NCI-H2196 (cell line): ENCODE measurements around the gene APOBEC3B.
"Not testable (repeated sequence)": the region's sequence is repeated elsewhere in the genome, so short reads cannot be mapped to it uniquely, and the experiment has no call there.

Source experiments
- DNase-seq: peaks from one replicate; lab custom pipeline; 2025; ENCODE audit not compliant: unreplicated experiment; lab: John Stamatoyannopoulos, UW

Gene APOBEC3B

GRCh38 chr22:38981992-38982927 lies at the start of gene APOBEC3B:
TSS of gene APOBEC3B (plus strand) at chr22:38982347. CDS start at chr22:38982454, 107 bp downstream.
- peak; percentile 80 for DNase-seq

- DNase-seq, result peak; percentile 88
Observed at GRCh38 chr22:38935023-38935422, 47.1 kb upstream of the APOBEC3B start.

- DNase-seq, result no peak
Observed at GRCh38 chr22:38935616-38936015, 46.5 kb upstream of the APOBEC3B start.

- DNase-seq, result no peak
Observed at GRCh38 chr22:38936562-38936961, 45.6 kb upstream of the APOBEC3B start.

- no peak for DNase-seq
Observed at GRCh38 chr22:38937036-38937435, 45.1 kb upstream of the APOBEC3B start.

GRCh38 chr22:38937541-38937940 lies 44.6 kb upstream of the APOBEC3B start:
- no peak for DNase-seq

GRCh38 chr22:38938221-38938620 lies 43.9 kb upstream of the APOBEC3B start:
- DNase-seq, result no peak

- DNase-seq, result no peak
Observed at GRCh38 chr22:38938925-38939324, 43.2 kb upstream of the APOBEC3B start.

- DNase-seq, result no peak
Observed at GRCh38 chr22:38940811-38941384, 41.2 kb upstream of the APOBEC3B start.

GRCh38 chr22:38941488-38941987 lies 40.6 kb upstream of the APOBEC3B start:
- no peak for DNase-seq

GRCh38 chr22:38942702-38943101 lies 39.4 kb upstream of the APOBEC3B start:
- no peak for DNase-seq

GRCh38 chr22:38943201-38943600 lies 38.9 kb upstream of the APOBEC3B start:
- DNase-seq, result no peak

GRCh38 chr22:38943882-38944281 lies 38.3 kb upstream of the APOBEC3B start:
- no peak for DNase-seq

- DNase-seq, result no peak
Observed at GRCh38 chr22:38944653-38945052, 37.5 kb upstream of the APOBEC3B start.

- not testable (repeated sequence) for DNase-seq
Observed at GRCh38 chr22:38945706-38946338, 36.3 kb upstream of the APOBEC3B start.

- DNase-seq, result no peak
Observed at GRCh38 chr22:38946771-38947170, 35.4 kb upstream of the APOBEC3B start.

- DNase-seq, result no peak
Observed at GRCh38 chr22:38947321-38948140, 34.6 kb upstream of the APOBEC3B start.

- DNase-seq, result no peak
Observed at GRCh38 chr22:38948181-38948940, 33.8 kb upstream of the APOBEC3B start.

GRCh38 chr22:38949889-38950405 lies 32.2 kb upstream of the APOBEC3B start:
- DNase-seq, result no peak
